Psoas muscle (tissue), 8 donors: Measurements from ENCODE around the gene ATP5PO. TPM values are rescaled to one million over a fixed set of nuclear protein-coding genes. Genes with fewer than 3 reads are reported as not detected.
"Not testable (repeated sequence)": the region's sequence is repeated elsewhere in the genome, so short reads cannot be mapped to it uniquely, and the experiment has no call there.

Source experiments
- ATAC-seq, 4 donors: fragments of 200-7000 bp; cut with Tn5 transposase; one replicate each; pipeline ENCODE4 v1.9.1; 2020; ENCODE audit warnings: moderate library complexity in 3 of 4, mild to moderate bottlenecking in 2 of 4
- DNase-seq, 2 donors: peaks; one replicate each; pipeline ENCODE4 v3.0.0-alpha.2; 2020
- H3K27ac ChIP-seq: fragments of 200-600 bp; one replicate; pipeline ENCODE4 v1.8.0; 2022
- H3K27me3 ChIP-seq, 3 donors: fragments of 200-600 bp in 1 of 3; one replicate each; pipeline versions ENCODE4 v1.6.1 to v1.8.0; 2013 to 2022; ENCODE audit warnings: low read length in 2 of 3, mild to moderate bottlenecking in 2 of 3, moderate library complexity in 1 of 3; ENCODE audit not compliant: insufficient read depth in 3 of 3
- H3K36me3 ChIP-seq, 2 donors: fragments of 200-600 bp in 1 of 2; one replicate each; pipeline versions ENCODE4 v1.6.1 to v1.8.0; 2013 to 2022; ENCODE audit warnings: low read depth in 1 of 2, mild to moderate bottlenecking in 1 of 2, moderate library complexity in 1 of 2; ENCODE audit not compliant: insufficient read depth in 1 of 2
- H3K4me1 ChIP-seq: fragments of 200-600 bp; one replicate; pipeline ENCODE4 v1.8.0; 2022
- H3K4me3 ChIP-seq: fragments of 200-600 bp; one replicate; pipeline ENCODE4 v1.8.0; 2022; ENCODE audit warnings: mild to moderate bottlenecking
- H3K9me3 ChIP-seq: fragments of 200-600 bp; one replicate; pipeline ENCODE4 v1.8.0; 2022
- CTCF ChIP-seq: fragments of 200-600 bp; IDR thresholded peaks from one replicate; pipeline ENCODE4 v1.8.0; 2022; ENCODE audit warnings: antibody characterized with exemption
- WGBS, 3 donors: extraction: QIAGEN DNeasy Blood & Tissue Kit; methylation state at CpG; one replicate each; pipeline versions ENCODE4 v1.1.6 to v1.1.7; 2013; 5-methylcytosine and 5-hydroxymethylcytosine counted together
- intact Hi-C, 2 donors: fragments of 100-400 bp; cut with DNase I; formaldehyde crosslinking; loops; one replicate each; pipeline versions ENCODE4 v1.11.0 to v1.14.2; 2022
- polyA plus RNA-seq, 3 donors: library from polyadenylated mRNA; stranded (reverse); fragments of 200-250 nt; gene quantifications; one replicate each; pipeline ENCODE4 v1.2.3, GENCODE V29; 2013
- total RNA-seq, 4 donors: library from RNA; stranded (reverse); fragmentation: NEBNext Ultra II Directional in 2 of 4; extraction: Animal tissue kit (Norgen Biotek cat#: 25700) in 2 of 4; gene quantifications; one replicate each; pipeline versions ENCODE4 v1.2.1 to v1.2.4, GENCODE V29; 2021 to 2023
- donor health status: healthy with polysubstance abuse.
- donor health status: DM: no; HTN: no; CAD: no; lungs with moderate emphysema.
- donor health status: Bipolar disorder and iron deficiency.
- donor health status: healthy.
- donor health status: DM: yes; HTN: yes; CAD: no.
- donor health status: DM: no; HTN: no; CAD: no.
- donor health status: DM: no; HTN: no; CAD: no.
- donor health status: DM: yes; HTN: yes; CAD: no.

ATP5PO gene
- total and polyA plus RNA-seq, 7 donors: 294 to 680 (median 473) TPM

- no peaks in the 10 kb centered on the region for H3K36me3 ChIP-seq
- H3K27ac ChIP-seq: no peak overlapping the region
- no peak for TF ChIP-seq CTCF
- peak in 1 of 2 donors; percentile 19 for DNase-seq
- H3K9me3 ChIP-seq: no peaks in the 10 kb centered on the region
- intact Hi-C loops: no loop called here
- no peak for ATAC-seq
- 56 to 68% (median 67%) methylated on average over 8 of the region's 8 CpGs for WGBS, 3 donors
- H3K4me1 ChIP-seq: no peaks in the 10 kb centered on the region
- H3K4me3 ChIP-seq: no peak overlapping the region
- no peaks in the 10 kb centered on the region for H3K27me3 ChIP-seq
Measured at GRCh38 chr21:33865996-33866575, 49.5 kb downstream of the ATP5PO start.

GRCh38 chr21:33865176-33865575 lies 50.4 kb downstream of the ATP5PO start:
- Histone ChIP-seq H3K36me3 (no peaks in the 10 kb centered on the region), H3K9me3 (no peaks in the 10 kb centered on the region), H3K27me3 (no peaks in the 10 kb centered on the region), H3K27ac (no peak overlapping the region), H3K4me3 (no peak overlapping the region), H3K4me1 (no peaks in the 10 kb centered on the region)
- DNase-seq (no peak), ATAC-seq (no peak)
- 90 to 92% (median 90%) methylated on average over 9 of the region's 9 CpGs for WGBS, 3 donors
- TF ChIP-seq CTCF: no peak
- intact Hi-C loops: no loop called here

DNA sequence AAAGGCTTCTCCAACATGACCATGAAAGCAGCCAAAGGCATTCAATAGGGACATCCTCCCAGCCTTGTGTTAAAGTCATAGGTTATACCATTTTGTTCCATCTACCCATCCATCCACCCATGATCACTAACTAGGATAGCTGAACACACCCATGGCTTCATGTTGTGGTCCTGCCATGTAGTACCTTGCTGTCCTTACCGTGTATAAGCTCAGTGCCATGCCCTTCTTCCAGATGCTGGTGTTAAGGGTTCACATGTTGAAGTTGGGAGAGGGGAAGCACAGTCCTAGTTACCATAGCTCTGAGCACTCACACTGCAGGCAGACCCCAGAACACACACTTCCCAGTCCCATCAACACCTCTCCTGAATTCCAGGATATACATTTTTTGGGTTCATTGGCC lies 51.5 kb downstream of the ATP5PO start:
- 78 to 81% (median 79%) methylated on average over 1 of the region's 1 CpG for WGBS, 3 donors
- ATAC-seq: no peak
- no peak overlapping the region for H3K27ac ChIP-seq

GRCh38 chr21:33863191-33863590 lies 52.4 kb downstream of the ATP5PO start:
- WGBS, 3 donors: 94 to 99% (median 94%) methylated on average over 8 of the region's 8 CpGs
- H3K4me3 ChIP-seq, intact Hi-C loops, ATAC-seq, H3K36me3 ChIP-seq, H3K27me3 ChIP-seq, H3K9me3 ChIP-seq, H3K27ac ChIP-seq, H3K4me1 ChIP-seq: not testable (repeated sequence)
- peak in 1 of 2 donors; percentile 26 for DNase-seq

More for the DNA sequence above, 51.5 kb downstream of the ATP5PO start:
- peak in 1 of 2 donors; percentile 0 for DNase-seq
- Histone ChIP-seq H3K9me3 (no peaks in the 10 kb centered on the region), H3K36me3 (no peaks in the 10 kb centered on the region), H3K4me1 (no peaks in the 10 kb centered on the region), H3K4me3 (no peak overlapping the region), H3K27me3 (no peaks in the 10 kb centered on the region)
- intact Hi-C loops: no loop called here
- TF ChIP-seq CTCF: no peak

DNA sequence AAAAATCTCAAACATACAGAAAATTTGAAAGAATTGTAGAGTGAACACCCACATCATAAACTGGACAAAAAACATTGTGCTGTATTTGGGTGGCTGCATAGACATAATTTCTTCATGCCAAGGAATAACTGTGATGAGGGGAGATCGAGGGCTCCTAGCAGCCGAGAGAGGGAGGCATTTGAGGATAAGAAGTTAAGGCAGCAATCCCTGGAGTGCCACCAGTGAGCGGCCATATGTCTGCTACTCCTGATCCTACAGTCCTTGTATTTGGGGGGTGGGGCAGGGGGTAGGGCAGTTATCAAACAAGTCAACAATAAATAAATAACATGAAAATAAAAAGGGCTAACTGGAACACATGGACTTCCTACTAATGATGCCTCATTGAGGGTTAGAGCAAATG lies 54.5 kb downstream of the ATP5PO start:
- Histone ChIP-seq H3K9me3 (no peaks in the 10 kb centered on the region), H3K27me3 (no peaks in the 10 kb centered on the region), H3K4me1 (no peaks in the 10 kb centered on the region), H3K36me3 (no peaks in the 10 kb centered on the region), H3K27ac (no peak overlapping the region), H3K4me3 (no peak overlapping the region)
- 83 to 91% (median 90%) methylated on average over 3 of the region's 3 CpGs for WGBS, 3 donors
- intact Hi-C loops: no loop called here
- no peak for TF ChIP-seq CTCF
- DNase-seq: peak in 1 of 2 donors; percentile 12
- ATAC-seq: no peak
